Esophagus muscularis mucosa (tissue), 4 donors: ENCODE results near the gene KCNK17. TPM values are rescaled to one million over a fixed set of nuclear protein-coding genes. Genes with fewer than 3 reads are reported as not detected.

Source experiments
- DNase-seq: peaks from one replicate; pipeline ENCODE4 v3.0.0-alpha.2; 2017; ENCODE audit errors: extremely low spot score
- H3K27ac ChIP-seq, 4 donors: fragments of 200-600 bp; sonication (generic); replicated peaks in 1 of 4; 1 replicate in 3 of 4; 2 replicates in 1 of 4; pipeline ENCODE4 v1.5.1; 2016 to 2019; ENCODE audit warnings: mild to moderate bottlenecking in 1 of 4
- H3K27me3 ChIP-seq, 4 donors: fragments of 200-600 bp; sonication (generic); one replicate each; pipeline versions ENCODE4 v1.5.1 to v1.6.0; 2016 to 2019
- H3K36me3 ChIP-seq, 4 donors: fragments of 200-600 bp; sonication (generic); one replicate each; pipeline ENCODE4 v1.5.1; 2016 to 2019
- H3K4me1 ChIP-seq, 4 donors: fragments of 200-600 bp; sonication (generic); one replicate each; pipeline ENCODE4 v1.5.1; 2016 to 2019
- H3K4me3 ChIP-seq, 4 donors: fragments of 200-600 bp; sonication (generic); 1 replicate in 2 of 4; 2 replicates in 2 of 4; pipeline ENCODE4 v1.5.1; 2016 to 2019; ENCODE audit warnings: mild to moderate bottlenecking in 4 of 4, moderate library complexity in 1 of 4
- H3K9me3 ChIP-seq, 4 donors: fragments of 200-600 bp; sonication (generic); 1 replicate in 3 of 4; 2 replicates in 1 of 4; pipeline ENCODE4 v1.5.1; 2016 to 2019
- EP300 ChIP-seq: sonication (generic); formaldehyde crosslinking; IDR thresholded peaks from one replicate; pipeline ENCODE4 v1.6.1; 2017; ENCODE audit warnings: antibody characterized with exemption
- POLR2A ChIP-seq: fragments of 450-650 bp; IDR thresholded peaks from one replicate; pipeline ENCODE4 v1.6.1; 2017; ENCODE audit warnings: antibody characterized with exemption, moderate library complexity, mild to moderate bottlenecking, low read depth
- POLR2AphosphoS5 ChIP-seq, 2 donors: sonication (generic); formaldehyde crosslinking; IDR thresholded peaks; one replicate each; pipeline ENCODE4 v1.6.1; 2017; ENCODE audit warnings: antibody characterized with exemption in 2 of 2
- WGBS: methylation state at CpG from one replicate; pipeline ENCODE4 v1.1.5; 2018; 5-methylcytosine and 5-hydroxymethylcytosine counted together
- intact Hi-C: fragments of 100-400 bp; cut with DNase I; formaldehyde crosslinking; loops from one replicate; pipeline ENCODE4 v1.15.1; 2023
- total RNA-seq, 4 donors: library from RNA; depleted of rRNA; stranded (reverse); fragments of >200 nt; gene quantifications; one replicate each; pipeline versions ENCODE4 v1.1.0 to v1.2.1, GENCODE V29; 2016
- TF ChIP-seq, protein P1 (sequence below), 3 experiments: fragments of 200-600 bp in 2 of 3; fragments of 450-650 bp in 1 of 3; sonication (generic) in 2 of 3; IDR thresholded peaks; one replicate each; pipeline ENCODE4 v1.5.1; 2017 to 2019; ENCODE audit warnings: antibody characterized with exemption in 3 of 3, mild to moderate bottlenecking in 2 of 3, moderate library complexity in 1 of 3

The KCNK17 gene
- total RNA-seq, 4 donors from 2014 or later, result 0.17 TPM; not detected in 3

DNA sequence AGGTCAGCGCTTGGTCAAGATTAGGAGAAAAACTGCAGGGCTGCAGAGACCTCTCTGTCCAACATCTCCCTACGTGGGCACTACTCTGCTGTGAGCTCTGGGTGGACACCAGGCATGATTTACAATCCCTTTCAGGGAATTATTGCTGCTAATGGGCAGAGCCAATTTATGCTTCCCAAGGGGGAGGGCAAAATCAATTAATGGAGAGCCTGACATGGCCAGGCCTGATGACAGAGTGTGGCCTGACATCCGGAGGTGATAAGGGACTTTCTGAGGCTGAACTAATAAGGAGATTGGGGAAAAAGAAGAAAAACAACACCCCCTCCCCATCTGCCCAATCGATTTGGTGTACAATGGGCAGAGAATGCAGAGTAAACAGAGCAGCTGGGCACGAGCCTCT is 13.3 kb upstream of the KCNK17 start:
- no peak for DNase-seq
- H3K36me3 ChIP-seq, result no peaks in the 10 kb centered on the region
- no peak overlapping the region for H3K27ac ChIP-seq
- peaks cover 0 to 7% (median 0%) of the 10 kb centered on the region in 4 donors for H3K4me1 ChIP-seq
- H3K9me3 ChIP-seq, result no peaks in the 10 kb centered on the region
- intact Hi-C loops, result no loop called here
- TF ChIP-seq POLR2AphosphoS5 (IDR thresholded peaks at IDR 0.05), result no peak
- TF ChIP-seq, protein P1, sequence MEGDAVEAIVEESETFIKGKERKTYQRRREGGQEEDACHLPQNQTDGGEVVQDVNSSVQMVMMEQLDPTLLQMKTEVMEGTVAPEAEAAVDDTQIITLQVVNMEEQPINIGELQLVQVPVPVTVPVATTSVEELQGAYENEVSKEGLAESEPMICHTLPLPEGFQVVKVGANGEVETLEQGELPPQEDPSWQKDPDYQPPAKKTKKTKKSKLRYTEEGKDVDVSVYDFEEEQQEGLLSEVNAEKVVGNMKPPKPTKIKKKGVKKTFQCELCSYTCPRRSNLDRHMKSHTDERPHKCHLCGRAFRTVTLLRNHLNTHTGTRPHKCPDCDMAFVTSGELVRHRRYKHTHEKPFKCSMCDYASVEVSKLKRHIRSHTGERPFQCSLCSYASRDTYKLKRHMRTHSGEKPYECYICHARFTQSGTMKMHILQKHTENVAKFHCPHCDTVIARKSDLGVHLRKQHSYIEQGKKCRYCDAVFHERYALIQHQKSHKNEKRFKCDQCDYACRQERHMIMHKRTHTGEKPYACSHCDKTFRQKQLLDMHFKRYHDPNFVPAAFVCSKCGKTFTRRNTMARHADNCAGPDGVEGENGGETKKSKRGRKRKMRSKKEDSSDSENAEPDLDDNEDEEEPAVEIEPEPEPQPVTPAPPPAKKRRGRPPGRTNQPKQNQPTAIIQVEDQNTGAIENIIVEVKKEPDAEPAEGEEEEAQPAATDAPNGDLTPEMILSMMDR (IDR thresholded peaks at IDR 0.05), result no peak
- H3K27me3 ChIP-seq, result peaks cover 0 to 22% (median 0%) of the 10 kb centered on the region in 4 donors
- WGBS, result 92% methylated on average over 5 of the region's 5 CpGs
- no peak overlapping the region for H3K4me3 ChIP-seq

DNA sequence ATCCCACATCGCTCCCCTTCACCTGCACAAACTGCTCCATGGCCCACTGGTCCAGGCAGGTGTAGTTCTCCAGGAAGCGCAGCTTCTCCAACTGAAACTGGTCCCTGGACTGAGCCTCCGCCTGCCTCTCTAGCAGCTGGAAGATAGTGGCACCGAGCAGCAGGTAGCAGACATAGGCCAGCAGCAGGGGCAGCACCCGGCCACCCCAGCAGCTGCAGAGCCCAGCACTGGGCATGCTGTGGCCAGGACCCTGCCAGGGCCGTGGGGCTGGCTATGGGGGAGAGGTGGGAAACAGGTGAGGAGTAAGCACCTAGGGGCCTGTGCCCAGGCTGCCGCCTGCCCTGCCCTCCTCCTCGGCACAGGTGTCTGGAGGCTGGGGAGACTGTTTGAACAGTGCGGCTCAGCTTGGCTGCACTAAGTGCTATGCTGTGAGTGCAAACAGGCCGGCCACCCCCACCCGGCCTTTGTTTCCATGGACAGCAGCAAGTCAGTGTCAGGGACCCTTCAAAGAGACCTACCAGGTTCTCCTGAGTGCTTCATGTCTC is 8.2 kb upstream of the KCNK17 start, which contains the start of gene KCNK16:
KCNK16 (minus strand) TSS at position 397 of the 545 bp plus-strand sequence; CDS start at position 235, 162 bp downstream.
- Histone ChIP-seq H3K4me3 (no peak within 1 kb of the TSS), H3K36me3 (no peaks in the 10 kb centered on the region), H3K27me3 (peaks cover 0 to 5% (median 0%) of the 10 kb centered on the region in 4 donors), H3K27ac (no peak within 1 kb of the TSS), H3K9me3 (peaks cover 0 to 4% (median 0%) of the 10 kb centered on the region in 4 donors), H3K4me1 (no peaks in the 10 kb centered on the region)
- intact Hi-C loops, result no loop called here
- DNase-seq, result no peak
- no peak for TF ChIP-seq EP300
- TF ChIP-seq, protein P1 (IDR thresholded peaks at IDR 0.05), result no peak
- no peak for TF ChIP-seq POLR2A
- TF ChIP-seq POLR2AphosphoS5 (IDR thresholded peaks at IDR 0.05), result no peak
- WGBS, result 95% methylated on average over 4 of the region's 11 CpGs

DNA sequence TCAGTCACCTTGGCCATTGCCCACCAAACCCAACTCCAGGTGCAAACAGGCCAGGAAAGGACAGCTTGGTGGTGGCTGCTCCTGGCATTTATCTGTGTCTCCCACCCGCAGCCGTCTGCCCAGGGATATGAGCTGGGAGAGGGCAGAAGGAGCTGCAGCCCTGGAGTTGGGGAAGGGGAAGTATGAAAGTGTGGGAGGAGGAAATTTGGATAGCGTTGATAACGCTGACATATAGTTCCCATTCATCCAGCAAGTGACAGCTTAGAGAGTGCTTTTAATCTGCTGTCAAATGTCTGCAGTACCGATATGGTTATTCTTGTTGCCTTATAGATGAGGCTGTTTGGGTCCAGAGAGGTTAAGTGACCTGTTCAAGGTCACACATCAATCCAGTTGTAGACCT is 7.5 kb upstream of the KCNK17 start:
- Histone ChIP-seq H3K4me3 (no peak overlapping the region), H3K27me3 (peaks cover 0 to 2% (median 0%) of the 10 kb centered on the region in 4 donors), H3K36me3 (no peaks in the 10 kb centered on the region), H3K4me1 (no peaks in the 10 kb centered on the region), H3K9me3 (peaks cover 0 to 4% (median 0%) of the 10 kb centered on the region in 4 donors), H3K27ac (no peak overlapping the region)
- DNase-seq, result no peak
- intact Hi-C loops, result no loop called here
- TF ChIP-seq POLR2AphosphoS5 (IDR thresholded peaks at IDR 0.05), result no peak
- TF ChIP-seq, protein P1 (IDR thresholded peaks at IDR 0.05), result no peak
- no peak for TF ChIP-seq EP300
- no peak for TF ChIP-seq POLR2A
- WGBS, result 53% methylated on average over 5 of the region's 5 CpGs

DNA sequence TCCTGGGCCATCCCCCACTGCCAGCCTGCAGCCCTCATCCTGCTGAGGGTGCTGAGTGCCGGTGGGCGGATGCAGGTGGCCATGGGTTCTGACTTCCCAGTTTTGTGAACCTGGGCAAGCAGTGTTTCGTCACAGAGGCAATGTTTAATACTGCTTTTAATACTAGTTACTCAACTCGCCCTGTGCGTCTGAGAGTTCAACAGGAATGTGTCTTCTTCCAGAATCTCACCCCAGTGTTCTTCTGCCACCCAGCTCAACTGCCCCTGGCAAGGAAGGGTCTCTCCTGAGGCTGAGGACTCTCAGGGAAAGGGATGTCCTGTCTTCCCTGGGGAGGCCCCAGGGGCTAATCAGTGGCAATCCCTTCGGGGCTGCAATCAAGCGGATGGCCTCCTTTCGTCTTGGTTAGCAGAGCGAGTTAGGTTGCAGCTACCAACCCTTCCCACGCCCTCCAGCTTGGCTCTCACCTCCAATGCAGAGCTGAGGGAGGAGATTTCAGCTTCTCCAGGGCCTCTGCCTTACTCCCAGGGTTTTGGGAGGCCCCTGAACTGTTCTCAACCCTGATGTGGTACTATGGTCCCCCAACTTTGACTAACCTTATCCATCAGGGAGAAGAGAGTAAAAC is 6.3 kb upstream of the KCNK17 start:
- H3K4me1 ChIP-seq, result no peaks in the 10 kb centered on the region
- intact Hi-C loops, result no loop called here
- TF ChIP-seq, protein P1 (IDR thresholded peaks at IDR 0.05), result no peak
- TF ChIP-seq POLR2AphosphoS5 (IDR thresholded peaks at IDR 0.05), result no peak
- no peak for TF ChIP-seq POLR2A
- TF ChIP-seq EP300, result no peak
- H3K9me3 ChIP-seq, result peaks cover 0 to 4% (median 0%) of the 10 kb centered on the region in 4 donors
- 57% methylated on average over 7 of the region's 10 CpGs for WGBS
- H3K27ac ChIP-seq, result no peak overlapping the region
- H3K4me3 ChIP-seq, result no peak overlapping the region
- no peaks in the 10 kb centered on the region for H3K36me3 ChIP-seq
- no peak for DNase-seq
- peaks cover 0 to 9% (median 0%) of the 10 kb centered on the region in 4 donors for H3K27me3 ChIP-seq
